A549 (cell line): ENCODE results near the gene ANKS1B. TPM values are rescaled to one million over a fixed set of nuclear protein-coding genes. Genes with fewer than 3 reads are reported as not detected.

Experiments
- ATAC-seq, 2 experiments: fragments of 200-7000 bp in 1 of 2; fragments of >200 bp in 1 of 2; cut with Nextera tagmentation in 1 of 2; cut with Tn5 transposase in 1 of 2; 3 replicates each; pipeline versions ENCODE4 v1.8.0 to v1.9.1; 2018 to 2020; ENCODE audit warnings: mild to moderate bottlenecking in 1 of 2, moderate library complexity in 1 of 2
- CTCF ChIA-PET: fragments of 300-600 bp; sonication (Branson Sonifier 250); formaldehyde crosslinking; extraction: SDS; loops from one replicate; lab custom pipeline; 2021; ENCODE audit warnings: antibody characterized with exemption, inconsistent platforms; lab: Yijun Ruan, JAX
- POLR2A ChIA-PET: fragments of 350-600 bp; formaldehyde crosslinking; extraction: SDS; loops from one replicate; lab custom pipeline; 2021; ENCODE audit warnings: antibody characterized with exemption, inconsistent platforms; lab: Yijun Ruan, JAX
- DNase-seq, 2 experiments: peaks; one replicate each; pipeline versions ENCODE4 v3.0.0 to v3.0.0-alpha.2; 2011 to 2016; ENCODE audit warnings: low read depth in 1 of 2, low spot score in 1 of 2
- FAIRE-seq: peaks from 2 replicates; lab custom pipeline; 2011; peaks lifted over from hg19 to GRCh38; lab: Jason Lieb, UNC
- H3K27ac ChIP-seq, 2 experiments: fragments of >200 bp; sonication (Bioruptor Twin); formaldehyde crosslinking; 3 replicates each; pipeline ENCODE4 v1.5.1; 2016 to 2017
- H3K4me1 ChIP-seq: fragments of >200 bp; sonication (Bioruptor Twin); formaldehyde crosslinking; 3 replicates; pipeline ENCODE4 v1.6.1; 2016
- H3K4me2 ChIP-seq: fragments of >200 bp; sonication (Bioruptor Twin); formaldehyde crosslinking; 3 replicates; pipeline ENCODE4 v1.6.1; 2016
- H3K4me3 ChIP-seq: fragments of >200 bp; sonication (Bioruptor Twin); formaldehyde crosslinking; 3 replicates; pipeline ENCODE4 v1.5.1; 2016
- H3K9me3 ChIP-seq: fragments of >200 bp; sonication (Bioruptor Twin); formaldehyde crosslinking; 3 replicates; pipeline ENCODE4 v1.6.1; 2016
- BHLHE40 ChIP-seq: IDR thresholded peaks from 2 replicates; pipeline ENCODE4 v1.6.1; 2012; ENCODE audit warnings: low read depth, low read length, inconsistent platforms
- EHF ChIP-seq: fragments of 250-450 bp; sonication (Bioruptor Pico); IDR thresholded peaks from 2 replicates; pipeline ENCODE4 v1.5.0; 2020; ENCODE audit warnings: mild to moderate bottlenecking
- EHMT2 ChIP-seq: fragments of 200-600 bp; sonication (generic); IDR thresholded peaks from 2 replicates; pipeline ENCODE4 v1.6.1; 2016; ENCODE audit warnings: antibody characterized with exemption, low read depth, mild to moderate bottlenecking, moderate library complexity
- EP300 ChIP-seq, 2 experiments: fragments of >200 bp; sonication (Bioruptor Twin); formaldehyde crosslinking; IDR thresholded peaks; 2 replicates in 1 of 2; 3 replicates in 1 of 2; pipeline ENCODE4 v1.6.1; 2016 to 2017
- FOSB ChIP-seq: fragments of 250-450 bp; sonication (Bioruptor Pico); IDR thresholded peaks from 2 replicates; pipeline ENCODE4 v1.5.0; 2020; ENCODE audit warnings: mild to moderate bottlenecking, moderate library complexity
- FOXS1 ChIP-seq: fragments of 250-450 bp; sonication (Bioruptor Pico); IDR thresholded peaks from 2 replicates; pipeline ENCODE4 v1.5.0; 2020; ENCODE audit warnings: mild to moderate bottlenecking, moderate library complexity
- HOXA7 ChIP-seq: fragments of 250-450 bp; sonication (Bioruptor Pico); IDR thresholded peaks from 2 replicates; pipeline ENCODE4 v1.5.0; 2020; ENCODE audit warnings: mild to moderate bottlenecking, moderate library complexity
- HOXB5 ChIP-seq: fragments of 250-450 bp; sonication (Bioruptor Pico); IDR thresholded peaks from 2 replicates; pipeline ENCODE4 v1.5.0; 2020; ENCODE audit warnings: mild to moderate bottlenecking, moderate library complexity
- JUN ChIP-seq, 2 experiments: fragments of >200 bp; sonication (Bioruptor Twin); formaldehyde crosslinking; IDR thresholded peaks; 2 replicates in 1 of 2; 3 replicates in 1 of 2; pipeline ENCODE4 v1.6.1; 2016 to 2017
- KDM5A ChIP-seq: fragments of 200-600 bp; sonication (generic); IDR thresholded peaks from 2 replicates; pipeline ENCODE4 v1.6.1; 2016; ENCODE audit warnings: antibody characterized with exemption, mild to moderate bottlenecking
- MAZ ChIP-seq: fragments of 150-350 bp; IDR thresholded peaks from 2 replicates; pipeline ENCODE4 v1.6.1; 2014; ENCODE audit warnings: antibody characterized with exemption, low read depth, low read length, borderline replicate concordance
- NPAS2 ChIP-seq: fragments of 250-450 bp; sonication (Bioruptor Pico); IDR thresholded peaks from 2 replicates; pipeline ENCODE4 v1.8.0; 2022; ENCODE audit warnings: mild to moderate bottlenecking, moderate library complexity, borderline replicate concordance
- POLR2A ChIP-seq: IDR thresholded peaks from 2 replicates; pipeline ENCODE4 v1.6.1; 2012; ENCODE audit warnings: mild to moderate bottlenecking, low read length
- RAD21 ChIP-seq, 2 experiments: fragments of >200 bp in 1 of 2; sonication (Bioruptor Twin) in 1 of 2; formaldehyde crosslinking in 1 of 2; IDR thresholded peaks in 1 of 2; conservative IDR thresholded peaks in 1 of 2; 2 replicates in 1 of 2; 3 replicates in 1 of 2; pipeline ENCODE4 v1.6.1; 2012 to 2018; ENCODE audit warnings: inconsistent platforms in 1 of 2
- RCOR1 ChIP-seq: fragments of 150-350 bp; IDR thresholded peaks from 2 replicates; pipeline ENCODE4 v1.6.1; 2014; ENCODE audit warnings: antibody characterized with exemption, low read length, low read depth
- SREBF2 ChIP-seq: fragments of 450-650 bp; IDR thresholded peaks from 2 replicates; pipeline ENCODE4 v1.6.1; 2014; ENCODE audit warnings: mild to moderate bottlenecking, moderate library complexity
- ZFP36 ChIP-seq: fragments of 450-650 bp; IDR thresholded peaks from 2 replicates; pipeline ENCODE4 v1.6.1; 2014; ENCODE audit warnings: borderline replicate concordance; ENCODE audit not compliant: partially characterized antibody
- WGBS: methylation state at CpG from one replicate; pipeline ENCODE4 v1.1.6; 2017; ENCODE audit errors: missing lambda C conversion rate; 5-methylcytosine and 5-hydroxymethylcytosine counted together
- polyA plus RNA-seq, 4 experiments: library from polyadenylated mRNA; depleted of rRNA in 3 of 4; stranded (reverse); fragments of >200 nt; fragmentation: RNase III in 1 of 4; extraction: RNeasy Plus Mini Kit Qiagen cat#74134 plus additional on column Dnase treatment in 1 of 4; gene quantifications; 2 replicates in 3 of 4; 3 replicates in 1 of 4; pipeline ENCODE4 v1.2.3, GENCODE V29; 2011 to 2017
- TF ChIP-seq, protein P1 (sequence below): fragments of >200 bp; sonication (Bioruptor Twin); formaldehyde crosslinking; IDR thresholded peaks from 3 replicates; pipeline ENCODE4 v1.6.1; 2016
- TF ChIP-seq, protein P2 (sequence below): fragments of 250-450 bp; sonication (Bioruptor Pico); IDR thresholded peaks from 2 replicates; pipeline ENCODE4 v1.5.0; 2021; ENCODE audit warnings: mild to moderate bottlenecking, moderate library complexity, borderline replicate concordance
- TF ChIP-seq, protein P3 (sequence below): IDR thresholded peaks from 2 replicates; pipeline ENCODE4 v1.6.1; 2012
- TF ChIP-seq, protein P4 (sequence below): fragments of 150-350 bp; IDR thresholded peaks from 2 replicates; pipeline ENCODE4 v1.6.1; 2014; ENCODE audit warnings: low read depth, mild to moderate bottlenecking, low read length
- TF ChIP-seq, protein P5 (sequence below): IDR thresholded peaks from 2 replicates; pipeline ENCODE4 v1.6.1; 2012

ANKS1B gene
- polyA plus RNA-seq, 2 of the 4 experiments (the other 2 are of a cell fraction), result 1.5 to 2.2 TPM

DNA sequence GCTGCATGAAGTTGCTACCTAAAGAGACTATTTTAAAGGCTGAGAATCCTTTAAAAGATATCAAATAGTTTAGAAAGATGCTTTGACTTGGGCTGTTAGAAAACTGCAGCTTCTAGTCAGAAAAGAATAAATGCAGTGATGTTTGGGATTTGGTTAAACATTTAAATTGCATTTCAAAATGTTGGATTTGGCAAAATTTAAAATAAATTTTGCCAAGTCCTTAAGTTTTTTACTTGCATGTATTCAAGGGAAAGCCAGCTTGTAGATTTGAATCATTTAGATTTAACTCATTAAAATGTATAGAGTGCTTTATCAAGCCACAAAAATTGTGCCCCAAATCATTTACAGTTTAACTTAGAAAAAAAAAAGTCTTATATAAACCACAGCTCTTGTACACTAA lies 109.7 kb downstream of the ANKS1B start:
- Histone ChIP-seq H3K9me3 (no peaks in the 10 kb centered on the region), H3K27ac (no peak overlapping the region)
- CTCF ChIA-PET, result interaction anchor here (0.6 kb wide), 1 partner anchor 10 kb away, joined by 3 read pairs; no protein-coding TSS in a partner anchor
- FAIRE-seq, result no peak
- TF ChIP-seq RAD21 (conservative IDR thresholded peaks at IDR 0.05 in 1 of 2, IDR thresholded peaks at IDR 0.05 in 1 of 2) (no peak), EHF (CRISPR knock-in tag) (no peak), ZFP36 (no peak), EP300 (IDR thresholded peaks at IDR 0.05) (no peak), KDM5A (no peak), JUN (IDR thresholded peaks at IDR 0.05) (no peak), RCOR1 (no peak), FOSB (CRISPR knock-in tag) (no peak), BHLHE40 (no peak), HOXB5 (no peak)
- TF ChIP-seq, protein P1, sequence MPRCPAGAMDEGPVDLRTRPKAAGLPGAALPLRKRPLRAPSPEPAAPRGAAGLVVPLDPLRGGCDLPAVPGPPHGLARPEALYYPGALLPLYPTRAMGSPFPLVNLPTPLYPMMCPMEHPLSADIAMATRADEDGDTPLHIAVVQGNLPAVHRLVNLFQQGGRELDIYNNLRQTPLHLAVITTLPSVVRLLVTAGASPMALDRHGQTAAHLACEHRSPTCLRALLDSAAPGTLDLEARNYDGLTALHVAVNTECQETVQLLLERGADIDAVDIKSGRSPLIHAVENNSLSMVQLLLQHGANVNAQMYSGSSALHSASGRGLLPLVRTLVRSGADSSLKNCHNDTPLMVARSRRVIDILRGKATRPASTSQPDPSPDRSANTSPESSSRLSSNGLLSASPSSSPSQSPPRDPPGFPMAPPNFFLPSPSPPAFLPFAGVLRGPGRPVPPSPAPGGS, result no peak
- TF ChIP-seq, protein P2, sequence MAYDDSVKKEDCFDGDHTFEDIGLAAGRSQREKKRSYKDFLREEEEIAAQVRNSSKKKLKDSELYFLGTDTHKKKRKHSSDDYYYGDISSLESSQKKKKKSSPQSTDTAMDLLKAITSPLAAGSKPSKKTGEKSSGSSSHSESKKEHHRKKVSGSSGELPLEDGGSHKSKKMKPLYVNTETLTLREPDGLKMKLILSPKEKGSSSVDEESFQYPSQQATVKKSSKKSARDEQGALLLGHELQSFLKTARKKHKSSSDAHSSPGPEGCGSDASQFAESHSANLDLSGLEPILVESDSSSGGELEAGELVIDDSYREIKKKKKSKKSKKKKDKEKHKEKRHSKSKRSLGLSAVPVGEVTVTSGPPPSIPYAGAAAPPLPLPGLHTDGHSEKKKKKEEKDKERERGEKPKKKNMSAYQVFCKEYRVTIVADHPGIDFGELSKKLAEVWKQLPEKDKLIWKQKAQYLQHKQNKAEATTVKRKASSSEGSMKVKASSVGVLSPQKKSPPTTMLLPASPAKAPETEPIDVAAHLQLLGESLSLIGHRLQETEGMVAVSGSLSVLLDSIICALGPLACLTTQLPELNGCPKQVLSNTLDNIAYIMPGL (CRISPR knock-in tag), result no peak
- TF ChIP-seq, protein P3, sequence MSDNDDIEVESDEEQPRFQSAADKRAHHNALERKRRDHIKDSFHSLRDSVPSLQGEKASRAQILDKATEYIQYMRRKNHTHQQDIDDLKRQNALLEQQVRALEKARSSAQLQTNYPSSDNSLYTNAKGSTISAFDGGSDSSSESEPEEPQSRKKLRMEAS, result no peak
- TF ChIP-seq, protein P4, sequence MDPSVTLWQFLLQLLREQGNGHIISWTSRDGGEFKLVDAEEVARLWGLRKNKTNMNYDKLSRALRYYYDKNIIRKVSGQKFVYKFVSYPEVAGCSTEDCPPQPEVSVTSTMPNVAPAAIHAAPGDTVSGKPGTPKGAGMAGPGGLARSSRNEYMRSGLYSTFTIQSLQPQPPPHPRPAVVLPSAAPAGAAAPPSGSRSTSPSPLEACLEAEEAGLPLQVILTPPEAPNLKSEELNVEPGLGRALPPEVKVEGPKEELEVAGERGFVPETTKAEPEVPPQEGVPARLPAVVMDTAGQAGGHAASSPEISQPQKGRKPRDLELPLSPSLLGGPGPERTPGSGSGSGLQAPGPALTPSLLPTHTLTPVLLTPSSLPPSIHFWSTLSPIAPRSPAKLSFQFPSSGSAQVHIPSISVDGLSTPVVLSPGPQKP, result no peak
- TF ChIP-seq, all 56 proteins: peak for 0
- ATAC-seq, result no peak
- POLR2A ChIA-PET, result no interaction called here
- DNase-seq, result no peak
- no peaks in the 10 kb centered on the region for H3K4me1 ChIP-seq
- H3K4me2 ChIP-seq, result no peak overlapping the region
- no peak overlapping the region for H3K4me3 ChIP-seq

DNA sequence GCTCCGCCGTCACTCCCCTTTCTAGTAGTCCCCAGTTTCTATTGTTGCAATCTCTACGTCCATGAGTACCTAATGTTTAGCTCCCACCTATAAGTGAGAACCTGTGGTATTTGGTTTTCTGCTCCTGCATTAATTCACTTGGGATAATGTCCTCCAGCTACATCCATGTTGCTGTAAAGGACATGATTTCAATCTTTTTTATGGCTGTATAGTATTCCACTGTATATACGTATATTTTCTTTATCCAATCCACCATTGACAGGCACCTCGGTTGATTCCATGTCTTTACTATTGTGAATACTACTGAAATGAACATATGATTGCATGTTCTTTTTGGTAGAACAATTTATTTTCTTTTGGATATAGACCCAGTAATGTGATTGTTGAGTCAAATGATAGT lies 114.7 kb downstream of the ANKS1B start:
- ATAC-seq (no peak), DNase-seq (no peak), FAIRE-seq (no peak)
- H3K27ac ChIP-seq, result no peak overlapping the region
- TF ChIP-seq HOXA7 (CRISPR knock-in tag) (no peak), NPAS2 (no peak), SREBF2 (no peak), FOXS1 (no peak)
- TF ChIP-seq, protein P5, sequence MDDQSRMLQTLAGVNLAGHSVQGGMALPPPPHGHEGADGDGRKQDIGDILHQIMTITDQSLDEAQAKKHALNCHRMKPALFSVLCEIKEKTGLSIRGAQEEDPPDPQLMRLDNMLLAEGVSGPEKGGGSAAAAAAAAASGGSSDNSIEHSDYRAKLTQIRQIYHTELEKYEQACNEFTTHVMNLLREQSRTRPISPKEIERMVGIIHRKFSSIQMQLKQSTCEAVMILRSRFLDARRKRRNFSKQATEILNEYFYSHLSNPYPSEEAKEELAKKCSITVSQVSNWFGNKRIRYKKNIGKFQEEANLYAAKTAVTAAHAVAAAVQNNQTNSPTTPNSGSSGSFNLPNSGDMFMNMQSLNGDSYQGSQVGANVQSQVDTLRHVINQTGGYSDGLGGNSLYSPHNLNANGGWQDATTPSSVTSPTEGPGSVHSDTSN, result no peak
- no peak overlapping the region for H3K4me3 ChIP-seq
- no peak overlapping the region for H3K4me2 ChIP-seq
- ChIA-PET POLR2A (no interaction called here), CTCF (interaction anchor here (1.0 kb wide), 1 partner anchor 303 kb away, joined by 3 read pairs; no protein-coding TSS in a partner anchor)
- no peaks in the 10 kb centered on the region for H3K9me3 ChIP-seq
- no peaks in the 10 kb centered on the region for H3K4me1 ChIP-seq
- WGBS, result 71% methylated on average over 5 of the region's 5 CpGs

DNA sequence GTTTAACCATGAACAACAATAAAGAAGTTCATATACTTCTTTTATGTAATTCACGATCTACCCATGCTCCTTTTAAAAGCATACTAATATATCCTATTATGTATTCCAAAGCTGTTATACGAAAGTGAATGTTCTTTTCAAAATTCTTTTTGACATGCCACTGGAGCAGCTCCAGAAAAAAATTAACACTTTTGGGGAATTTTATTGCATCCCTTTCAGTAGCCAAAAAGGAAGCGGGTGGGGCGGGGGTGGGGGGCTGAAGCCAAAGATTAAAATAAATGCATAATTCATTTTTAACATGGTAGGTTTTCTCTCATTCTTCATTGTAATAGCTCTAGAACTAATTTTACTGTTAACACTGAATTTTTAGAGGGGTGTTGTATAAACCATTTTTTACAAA lies 123.0 kb downstream of the ANKS1B start:
- TF ChIP-seq EHMT2, result no peak
- no peak for TF ChIP-seq POLR2A
- TF ChIP-seq HOXB5, result no peak
- TF ChIP-seq NPAS2, result no peak
- TF ChIP-seq MAZ, result no peak
- no peak for TF ChIP-seq ZFP36
- TF ChIP-seq EHF (CRISPR knock-in tag), result no peak
- POLR2A ChIA-PET, result no interaction called here
- H3K27ac ChIP-seq, result no peak overlapping the region
- DNase-seq, result no peak
- WGBS, result 73% methylated on average over 4 of the region's 4 CpGs
- H3K4me2 ChIP-seq, result no peak overlapping the region
- ATAC-seq, result no peak
- CTCF ChIA-PET, result no interaction called here
- no peaks in the 10 kb centered on the region for H3K9me3 ChIP-seq
- H3K4me1 ChIP-seq, result no peaks in the 10 kb centered on the region
- no peak overlapping the region for H3K4me3 ChIP-seq
- no peak for FAIRE-seq
